Fibroblast of upper back skin (primary cell): Measurements from ENCODE around the gene TBL1XR1.

Source experiments
- DNase-seq: peaks from one replicate; pipeline ENCODE4 v3.0.0-alpha.2; 2013

TBL1XR1 gene

GRCh38 chr3:176994891-176995781 lies 202.1 kb downstream of the TBL1XR1 start:
- DNase-seq, result no peak

DNA sequence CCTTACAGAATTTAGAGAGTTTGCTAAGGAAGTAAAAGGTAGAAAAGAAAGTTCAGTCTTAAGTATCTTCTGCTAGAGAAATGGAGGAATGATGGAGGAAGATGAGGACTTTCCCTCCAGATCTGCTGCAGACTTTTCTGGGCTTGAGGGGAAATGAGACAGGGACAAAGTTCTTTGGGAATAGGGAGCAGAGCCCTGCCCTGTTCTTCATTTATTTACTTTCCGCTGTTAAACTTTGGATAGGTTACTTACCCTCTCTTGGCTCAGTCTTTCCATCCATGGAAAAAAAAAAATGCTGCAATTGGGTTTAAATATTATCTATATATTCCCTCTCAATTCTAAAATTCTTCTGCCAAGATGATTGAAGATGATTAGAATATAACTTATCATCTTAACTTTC lies 202.9 kb downstream of the TBL1XR1 start:
- no peak for DNase-seq

- DNase-seq, result no peak
These were observed 204.3 kb downstream of the TBL1XR1 start for GRCh38 chr3:176992978-176993377.

GRCh38 chr3:176992565-176992964 lies 204.7 kb downstream of the TBL1XR1 start:
- DNase-seq, result no peak

GRCh38 chr3:176988795-176989194 lies 208.5 kb downstream of the TBL1XR1 start:
- DNase-seq, result no peak

DNA sequence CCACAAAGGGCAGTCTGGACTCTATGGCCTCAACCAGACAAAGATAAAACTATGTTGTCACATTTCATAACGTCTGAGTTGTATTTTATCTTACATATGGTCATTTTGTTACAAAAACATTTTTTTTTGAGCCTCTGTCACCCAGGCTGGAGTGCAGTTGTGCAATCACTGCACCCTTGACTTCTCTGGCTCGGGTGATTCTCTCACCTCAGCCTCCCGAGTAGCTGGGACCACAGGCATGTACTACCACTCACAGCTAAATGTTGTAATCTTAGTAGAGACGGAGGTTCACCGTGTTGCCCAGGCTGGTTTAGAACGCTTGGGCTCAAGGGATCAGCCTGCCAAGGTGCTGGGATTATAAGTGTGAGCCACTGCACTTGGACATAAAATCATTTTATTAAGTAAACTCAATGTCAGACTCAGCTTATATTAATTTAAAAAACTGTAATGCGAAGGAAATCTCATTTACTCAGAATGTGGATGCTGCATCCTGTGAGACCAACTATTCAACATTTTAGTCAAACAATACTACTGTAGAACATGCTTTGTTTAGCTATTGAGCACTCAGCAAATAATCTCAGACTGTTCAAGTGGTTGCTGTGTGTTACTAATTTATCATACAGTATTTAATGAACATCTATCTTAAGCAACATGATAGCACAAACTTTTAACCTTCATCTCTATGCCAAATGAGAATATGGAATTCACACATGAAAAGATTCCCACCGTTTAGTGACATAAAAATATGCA lies 209.2 kb downstream of the TBL1XR1 start:
- DNase-seq, result peak; percentile 9

DNA sequence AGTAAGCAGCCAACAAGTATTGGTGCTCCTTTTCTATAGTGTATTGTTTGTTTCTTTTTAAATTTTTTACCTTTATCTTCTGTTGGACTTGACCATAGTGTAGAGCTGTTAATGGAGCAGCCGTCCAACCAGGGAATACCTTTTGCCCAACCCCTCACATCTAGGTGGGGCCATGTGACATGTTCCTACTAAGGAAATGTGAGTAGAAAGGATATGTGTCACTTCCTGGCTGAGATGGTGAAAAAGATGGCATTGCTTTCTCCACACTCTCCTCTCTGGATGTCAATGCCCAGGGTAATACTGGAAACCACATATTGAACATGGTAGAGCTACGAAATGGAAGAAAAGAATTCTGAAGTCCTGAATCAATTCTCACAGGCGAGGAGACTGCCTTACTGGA lies 218.8 kb downstream of the TBL1XR1 start:
- peak; percentile 35 for DNase-seq

DNA sequence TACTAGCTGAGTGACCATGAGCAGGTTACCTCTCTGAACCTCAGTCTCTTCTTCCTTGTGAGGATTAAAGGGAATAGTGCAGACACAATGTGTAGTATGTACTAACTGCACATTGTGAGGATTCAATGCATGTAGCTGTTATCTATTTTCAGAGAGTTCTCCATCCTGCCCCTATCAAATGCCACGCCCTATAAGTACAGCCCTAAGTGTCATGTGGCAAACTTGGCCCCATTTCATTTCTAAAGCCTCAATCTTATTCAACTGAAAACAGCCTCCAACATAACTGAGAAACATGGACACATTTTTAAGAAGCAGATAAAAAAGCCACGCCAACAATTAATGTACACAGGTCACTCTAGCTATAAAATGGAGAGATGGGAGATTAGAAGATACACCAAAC lies 220.0 kb downstream of the TBL1XR1 start:
- no peak for DNase-seq

GRCh38 chr3:176976586-176976985 lies 220.7 kb downstream of the TBL1XR1 start:
- DNase-seq, result no peak

DNA sequence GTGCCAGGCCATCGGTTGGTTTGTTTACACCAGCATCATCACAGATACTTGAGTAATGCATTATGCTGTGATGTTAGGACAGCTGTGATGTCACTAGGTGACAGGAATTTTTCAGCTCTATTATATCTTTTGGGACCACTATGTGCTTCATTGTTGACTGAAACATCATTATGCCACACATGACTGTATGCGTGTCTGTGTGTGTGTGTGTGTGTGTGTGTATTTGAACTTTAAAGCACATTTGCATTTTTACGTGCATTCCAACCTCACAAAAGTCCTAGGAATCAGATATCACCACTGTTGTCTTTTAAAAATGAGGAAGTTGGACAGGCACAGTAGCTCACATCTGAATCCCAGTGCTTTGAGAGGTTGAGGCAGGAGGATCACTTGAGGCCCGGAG lies 223.0 kb downstream of the TBL1XR1 start:
- DNase-seq, result no peak

GRCh38 chr3:176971613-176972174 lies 225.6 kb downstream of the TBL1XR1 start:
- no peak for DNase-seq

DNA sequence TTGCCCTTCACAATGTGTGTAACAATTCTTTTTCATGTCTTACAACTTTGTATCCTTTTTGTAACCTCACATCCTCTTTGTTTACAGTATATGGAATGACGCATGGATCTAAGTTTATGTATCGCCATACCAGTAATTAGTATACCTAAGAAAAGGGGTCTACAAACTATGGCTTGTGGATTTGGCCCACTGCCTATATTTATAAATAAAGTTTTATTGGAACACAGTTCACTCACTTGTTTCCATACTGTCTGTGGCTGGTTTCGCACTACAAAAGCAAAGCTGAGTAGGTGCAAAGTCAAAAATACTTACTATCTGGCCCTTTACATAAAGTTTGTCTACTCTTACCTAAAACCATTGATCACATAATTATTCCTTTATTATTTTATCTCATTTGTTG lies 226.5 kb downstream of the TBL1XR1 start:
- no peak for DNase-seq

- no peak for DNase-seq
These were observed 227.8 kb downstream of the TBL1XR1 start for GRCh38 chr3:176969506-176969905.
